CD14-positive monocyte (primary cell): ENCODE results near the gene NTN4. TPM values are rescaled to one million over a fixed set of nuclear protein-coding genes. Genes with fewer than 3 reads are reported as not detected.
A peak's percentile ranks its signal among the peaks of the same experiment; 100 is the strongest.

ENCODE experiments used
- DNase-seq, 3 donors: peaks; one replicate each; pipeline ENCODE4 v3.0.0-alpha.2; 2011 to 2022
- H2AFZ ChIP-seq: 2 replicates; pipeline ENCODE4 v1.6.0; 2012; ENCODE audit warnings: mild to moderate bottlenecking, low read depth, low read length, inconsistent platforms; ENCODE audit not compliant: insufficient read depth, poor library complexity, severe bottlenecking
- H3K27ac ChIP-seq, 2 donors: 1 replicate in 1 of 2; 2 replicates in 1 of 2; pipeline ENCODE4 v1.5.1; 2012 to 2013; ENCODE audit warnings: low read length in 2 of 2, control low read depth in 1 of 2, inconsistent platforms in 1 of 2, low read depth in 1 of 2, mild to moderate bottlenecking in 1 of 2
- H3K27me3 ChIP-seq, 2 donors: one replicate each; pipeline versions ENCODE4 v1.6.0 to v1.6.1; 2011 to 2013; ENCODE audit warnings: low read length in 2 of 2; ENCODE audit not compliant: control insufficient read depth in 2 of 2, insufficient read depth in 2 of 2
- H3K36me3 ChIP-seq, 2 donors: replicated peaks in 1 of 2; 1 replicate in 1 of 2; 2 replicates in 1 of 2; pipeline versions ENCODE4 v1.5.1 to v1.6.1; 2012 to 2013; ENCODE audit warnings: low read length in 2 of 2, control low read depth in 1 of 2, inconsistent platforms in 1 of 2, mild to moderate bottlenecking in 1 of 2; ENCODE audit not compliant: insufficient read depth in 2 of 2, control insufficient read depth in 1 of 2
- H3K4me1 ChIP-seq, 2 donors: 1 replicate in 1 of 2; 2 replicates in 1 of 2; pipeline versions ENCODE4 v1.5.1 to v1.6.1; 2012 to 2013; ENCODE audit warnings: low read length in 2 of 2, control low read depth in 1 of 2, inconsistent platforms in 1 of 2, mild to moderate bottlenecking in 1 of 2, moderate library complexity in 1 of 2; ENCODE audit not compliant: insufficient read depth in 2 of 2, control insufficient read depth in 1 of 2
- H3K4me2 ChIP-seq: replicated peaks from 2 replicates; pipeline ENCODE3; 2012; ENCODE audit warnings: low read length, moderate library complexity, mild to moderate bottlenecking; ENCODE audit not compliant: poor library complexity, severe bottlenecking; ENCODE audit errors: extremely low read depth
- H3K4me3 ChIP-seq, 3 experiments: fragments of 200-600 bp in 1 of 3; sonication (generic) in 1 of 3; replicated peaks in 1 of 3; 1 replicate in 2 of 3; 2 replicates in 1 of 3; pipeline ENCODE4 v1.5.1; 2011 to 2013; ENCODE audit warnings: low read length in 3 of 3, mild to moderate bottlenecking in 3 of 3, control low read depth in 2 of 3, low read depth in 2 of 3, inconsistent platforms in 1 of 3, moderate library complexity in 1 of 3
- H3K79me2 ChIP-seq: 2 replicates; pipeline ENCODE4 v1.6.0; 2012; ENCODE audit warnings: mild to moderate bottlenecking, control low read depth, inconsistent platforms, low read length, moderate library complexity; ENCODE audit not compliant: insufficient read depth
- H3K9ac ChIP-seq: 2 replicates; pipeline ENCODE4 v1.6.0; 2017; ENCODE audit warnings: low read length, mild to moderate bottlenecking; ENCODE audit not compliant: insufficient read depth, poor library complexity, severe bottlenecking
- H3K9me3 ChIP-seq, 2 donors: replicated peaks in 1 of 2; 1 replicate in 1 of 2; 2 replicates in 1 of 2; pipeline versions ENCODE4 v1.5.1 to v1.6.1; 2012 to 2013; ENCODE audit warnings: low read length in 2 of 2, control low read depth in 1 of 2; ENCODE audit not compliant: control insufficient read depth in 1 of 2, insufficient read depth in 1 of 2
- H4K20me1 ChIP-seq: 2 replicates; pipeline ENCODE4 v1.6.0; 2012; ENCODE audit warnings: mild to moderate bottlenecking, low read length, control low read depth, moderate library complexity; ENCODE audit not compliant: insufficient read depth
- H3K27ac Mint-ChIP-seq, 7 donors: one replicate each; pipeline ENCODE4 v1.8.0; 2020; ENCODE audit warnings: mild to moderate bottlenecking in 7 of 7, mixed read lengths in 7 of 7, moderate library complexity in 6 of 7, inconsistent platforms in 2 of 7
- H3K27me3 Mint-ChIP-seq, 3 donors: one replicate each; pipeline ENCODE4 v1.8.0; 2021 to 2022; ENCODE audit warnings: low read depth in 3 of 3, mild to moderate bottlenecking in 3 of 3, mixed read lengths in 3 of 3, moderate library complexity in 3 of 3, inconsistent platforms in 1 of 3
- H3K36me3 Mint-ChIP-seq, 2 donors: one replicate each; pipeline ENCODE4 v1.8.0; 2020; ENCODE audit warnings: mixed read lengths in 2 of 2, inconsistent platforms in 1 of 2, mild to moderate bottlenecking in 1 of 2
- H3K4me1 Mint-ChIP-seq: one replicate; pipeline ENCODE4 v1.8.0; 2020; ENCODE audit warnings: mild to moderate bottlenecking, mixed read lengths
- H3K4me3 Mint-ChIP-seq, 2 donors: one replicate each; pipeline ENCODE4 v1.8.0; 2020; ENCODE audit warnings: mild to moderate bottlenecking in 2 of 2, mixed read lengths in 2 of 2, moderate library complexity in 1 of 2
- H3K9me3 Mint-ChIP-seq, 7 donors: one replicate each; pipeline ENCODE4 v1.8.0; 2020 to 2022; ENCODE audit warnings: mixed read lengths in 7 of 7, mild to moderate bottlenecking in 6 of 7, moderate library complexity in 6 of 7, inconsistent platforms in 2 of 7
- WGBS: methylation state at CpG from one replicate; pipeline ENCODE4 v1.1.5; 2013; ENCODE audit warnings: missing lambda C conversion rate; ENCODE audit not compliant: insufficient coverage; 5-methylcytosine and 5-hydroxymethylcytosine counted together
- intact Hi-C, 2 donors: fragments of 100-400 bp; cut with micrococcal nuclease; formaldehyde crosslinking; loops; one replicate each; pipeline versions ENCODE4 v1.15.0 to v1.15.1; 2023
- polyA plus RNA-seq, 3 donors: library from polyadenylated mRNA; depleted of rRNA in 1 of 3; unstranded in 2 of 3; stranded (reverse) in 1 of 3; fragments of 300-500 nt in 2 of 3; fragments of >200 nt in 1 of 3; fragmentation: Illumina TruSeq in 2 of 3; gene quantifications; 1 replicate in 2 of 3; 2 replicates in 1 of 3; pipeline ENCODE4 v1.2.3, GENCODE V29; 2012 to 2021
- TF ChIP-seq, protein P1 (sequence below): fragments of 200-600 bp; IDR thresholded peaks from one replicate; pipeline ENCODE4 v1.8.0; 2022; ENCODE audit warnings: antibody characterized with exemption, mild to moderate bottlenecking

The NTN4 gene
- polyA plus RNA-seq, 3 donors, result not detected

- Histone ChIP-seq H4K20me1 (no peaks in the 10 kb centered on the region), H3K27me3 (peaks cover 65 to 88% of the 10 kb centered on the region in 2 donors), H2AFZ (no peak overlapping the region), H3K9me3 (peaks cover 0 to 21% of the 10 kb centered on the region in 2 donors), H3K4me2 (peak overlapping the region; percentile 78), H3K79me2 (no peaks in the 10 kb centered on the region), H3K9ac (no peak overlapping the region), H3K4me3 (peak overlapping the region in 2 of 3 experiments; percentile 5 to 65), H3K27ac (no peak overlapping the region), H3K4me1 (peaks cover 9 to 16% of the 10 kb centered on the region in 2 donors), H3K36me3 (no peaks in the 10 kb centered on the region)
- no peak for DNase-seq
- intact Hi-C loops, result no loop called here
- H3K4me3 Mint-ChIP-seq, result peak overlapping the region; percentile 62 to 80
- TF ChIP-seq, protein P1, sequence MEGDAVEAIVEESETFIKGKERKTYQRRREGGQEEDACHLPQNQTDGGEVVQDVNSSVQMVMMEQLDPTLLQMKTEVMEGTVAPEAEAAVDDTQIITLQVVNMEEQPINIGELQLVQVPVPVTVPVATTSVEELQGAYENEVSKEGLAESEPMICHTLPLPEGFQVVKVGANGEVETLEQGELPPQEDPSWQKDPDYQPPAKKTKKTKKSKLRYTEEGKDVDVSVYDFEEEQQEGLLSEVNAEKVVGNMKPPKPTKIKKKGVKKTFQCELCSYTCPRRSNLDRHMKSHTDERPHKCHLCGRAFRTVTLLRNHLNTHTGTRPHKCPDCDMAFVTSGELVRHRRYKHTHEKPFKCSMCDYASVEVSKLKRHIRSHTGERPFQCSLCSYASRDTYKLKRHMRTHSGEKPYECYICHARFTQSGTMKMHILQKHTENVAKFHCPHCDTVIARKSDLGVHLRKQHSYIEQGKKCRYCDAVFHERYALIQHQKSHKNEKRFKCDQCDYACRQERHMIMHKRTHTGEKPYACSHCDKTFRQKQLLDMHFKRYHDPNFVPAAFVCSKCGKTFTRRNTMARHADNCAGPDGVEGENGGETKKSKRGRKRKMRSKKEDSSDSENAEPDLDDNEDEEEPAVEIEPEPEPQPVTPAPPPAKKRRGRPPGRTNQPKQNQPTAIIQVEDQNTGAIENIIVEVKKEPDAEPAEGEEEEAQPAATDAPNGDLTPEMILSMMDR, result no peak
- peaks cover 0 to 2% of the 10 kb centered on the region in 2 donors for H3K36me3 Mint-ChIP-seq
- peaks cover 13% of the 10 kb centered on the region for H3K4me1 Mint-ChIP-seq
- H3K27me3 Mint-ChIP-seq, result peaks cover 69 to 91% (median 76%) of the 10 kb centered on the region in 3 donors
- peaks cover 0 to 13% (median 7%) of the 10 kb centered on the region in 7 donors for H3K9me3 Mint-ChIP-seq
- 10% methylated on average over 27 of the region's 39 CpGs for WGBS
- H3K27ac Mint-ChIP-seq, result no peak overlapping the region
Observed at GRCh38 chr12:95789126-95790032, 1.2 kb downstream of the NTN4 start.

- WGBS, result no CpG with 5 or more reads among the region's 1 CpG
- Histone ChIP-seq H3K79me2 (no peaks in the 10 kb centered on the region), H3K27ac (no peak overlapping the region), H3K27me3 (peaks cover 60 to 81% of the 10 kb centered on the region in 2 donors), H4K20me1 (no peaks in the 10 kb centered on the region), H3K4me2 (no peak overlapping the region), H3K9ac (no peak overlapping the region), H3K4me3 (no peak overlapping the region), H3K36me3 (no peaks in the 10 kb centered on the region), H3K9me3 (peaks cover 0 to 21% of the 10 kb centered on the region in 2 donors), H3K4me1 (peaks cover 9 to 16% of the 10 kb centered on the region in 2 donors), H2AFZ (no peak overlapping the region)
- Mint-ChIP-seq H3K4me3 (peak overlapping the region in 1 of 2 donors; percentile 80), H3K27ac (no peak overlapping the region), H3K4me1 (peaks cover 13% of the 10 kb centered on the region), H3K9me3 (peaks cover 0 to 13% (median 7%) of the 10 kb centered on the region in 7 donors), H3K27me3 (peaks cover 66 to 88% (median 74%) of the 10 kb centered on the region in 3 donors), H3K36me3 (peaks cover 0 to 2% of the 10 kb centered on the region in 2 donors)
- intact Hi-C loops, result no loop called here
- no peak for DNase-seq
- TF ChIP-seq, protein P1, result no peak
Observed at GRCh38 chr12:95788637-95789036, 1.9 kb downstream of the NTN4 start.
